Neural cell (in vitro differentiated cells): ENCODE measurements around the gene VDAC1. TPM values are rescaled to one million over a fixed set of nuclear protein-coding genes. Genes with fewer than 3 reads are reported as not detected.

Source experiments
- H2AFZ ChIP-seq: fragments of 200-600, 300-800 bp; sonication (generic), shearing (Covaris generic); 2 replicates; pipeline ENCODE4 v1.6.0; 2014; ENCODE audit warnings: low read depth, mild to moderate bottlenecking, antibody characterized with exemption, low read length, moderate library complexity
- H3F3A ChIP-seq: fragments of 200-600 bp; shearing (Covaris generic); 2 replicates; pipeline ENCODE4 v1.6.1; 2016; ENCODE audit warnings: mild to moderate bottlenecking, moderate library complexity, mixed read lengths, antibody characterized with exemption, low read length; ENCODE audit not compliant: insufficient read depth, poor library complexity, severe bottlenecking
- H3K27ac ChIP-seq: fragments of 200-600, 300-800 bp; sonication (generic), shearing (Covaris generic); 2 replicates; pipeline ENCODE4 v1.5.1; 2014; ENCODE audit warnings: mild to moderate bottlenecking, low read length, moderate library complexity
- H3K27me3 ChIP-seq: fragments of 300-800, 200-600 bp; sonication (generic), shearing (Covaris generic); 2 replicates; pipeline ENCODE4 v1.6.0; 2014; ENCODE audit warnings: mild to moderate bottlenecking, low read depth, low read length, moderate library complexity; ENCODE audit not compliant: insufficient read depth
- H3K36me3 ChIP-seq: fragments of 300-800, 200-600 bp; sonication (generic), shearing (Covaris generic); 2 replicates; pipeline ENCODE4 v1.5.1; 2014; ENCODE audit warnings: mild to moderate bottlenecking, antibody characterized with exemption, low read length, moderate library complexity; ENCODE audit not compliant: insufficient read depth
- H3K4me2 ChIP-seq: fragments of 300-800, 200-600 bp; sonication (generic), shearing (Covaris generic); 2 replicates; pipeline ENCODE4 v1.6.0; 2014; ENCODE audit warnings: mild to moderate bottlenecking, low read length
- H3K4me3 ChIP-seq: fragments of 300-800, 200-600 bp; sonication (generic), shearing (Covaris generic); 2 replicates; pipeline ENCODE4 v1.5.1; 2014; ENCODE audit warnings: mild to moderate bottlenecking, low read length, moderate library complexity
- H3K79me2 ChIP-seq: fragments of 200-600 bp; shearing (Covaris generic); replicated peaks from 2 replicates; pipeline ENCODE4 v1.6.0; 2014; ENCODE audit warnings: mild to moderate bottlenecking, low read length, moderate library complexity; ENCODE audit not compliant: insufficient read depth
- H3K9ac ChIP-seq: fragments of 300-800, 200-600 bp; sonication (generic), shearing (Covaris generic); 2 replicates; pipeline ENCODE4 v1.6.1; 2016; ENCODE audit warnings: mild to moderate bottlenecking, low read length, mixed read lengths
- H3K9me2 ChIP-seq: fragments of 200-600 bp; shearing (Covaris generic); 2 replicates; pipeline ENCODE4 v1.6.1; 2016; ENCODE audit warnings: mild to moderate bottlenecking, low read length, mixed read lengths; ENCODE audit not compliant: insufficient read depth
- H3K9me3 ChIP-seq: fragments of 200-600, 300-800 bp; sonication (generic), shearing (Covaris generic); 2 replicates; pipeline ENCODE4 v1.6.1; 2016; ENCODE audit warnings: mild to moderate bottlenecking, mixed run types, low read length, moderate library complexity, mixed read lengths
- H4K20me1 ChIP-seq: fragments of 200-600 bp; shearing (Covaris generic); 2 replicates; pipeline ENCODE4 v1.6.1; 2016; ENCODE audit warnings: mild to moderate bottlenecking, mixed run types; ENCODE audit not compliant: insufficient read depth
- CTCF ChIP-seq: fragments of 450-650 bp; IDR thresholded peaks from 2 replicates; pipeline ENCODE4 v1.5.1; 2014; ENCODE audit warnings: antibody characterized with exemption, mild to moderate bottlenecking, moderate library complexity; ENCODE audit not compliant: poor library complexity, severe bottlenecking
- MXI1 ChIP-seq: fragments of 450-650 bp; conservative IDR thresholded peaks from 2 replicates; pipeline ENCODE4 v1.6.1; 2014; ENCODE audit warnings: antibody characterized with exemption, mild to moderate bottlenecking; ENCODE audit not compliant: poor library complexity, severe bottlenecking
- RAD21 ChIP-seq: fragments of 450-650 bp; conservative IDR thresholded peaks from 2 replicates; pipeline ENCODE4 v1.6.1; 2014; ENCODE audit warnings: antibody characterized with exemption, mild to moderate bottlenecking, moderate library complexity
- REST ChIP-seq: IDR thresholded peaks from 2 replicates; pipeline ENCODE4 v1.6.1; 2012; ENCODE audit warnings: borderline replicate concordance
- SMC3 ChIP-seq: fragments of 450-650 bp; conservative IDR thresholded peaks from 2 replicates; pipeline ENCODE4 v1.6.1; 2014; ENCODE audit warnings: antibody characterized with exemption, mild to moderate bottlenecking, moderate library complexity; ENCODE audit not compliant: poor library complexity
- TAF1 ChIP-seq: IDR thresholded peaks from 2 replicates; pipeline ENCODE4 v1.6.1; 2012; ENCODE audit warnings: low read depth
- polyA plus RNA-seq: library from polyadenylated mRNA; depleted of rRNA; stranded (reverse); fragments of >200 nt; gene quantifications from 2 replicates; pipeline ENCODE4 v1.2.3, GENCODE V29; 2014

VDAC1 gene
- polyA plus RNA-seq, 1 donor from 2014 or later: 307 TPM

GRCh38 chr5:134043793-134044792, 39.3 kb upstream of the VDAC1 start:
- H3K27me3 ChIP-seq: no peaks in the 10 kb centered on the region
- no peak overlapping the region for H3K4me3 ChIP-seq
- H2AFZ ChIP-seq: no peak overlapping the region
- no peaks in the 10 kb centered on the region for H3K9me2 ChIP-seq
- H3K27ac ChIP-seq: no peak overlapping the region
- no peaks in the 10 kb centered on the region for H3K36me3 ChIP-seq
- H3K79me2 ChIP-seq: no peaks in the 10 kb centered on the region
- H3K9me3 ChIP-seq: no peaks in the 10 kb centered on the region
- no peak overlapping the region for H3K9ac ChIP-seq
- no peaks in the 10 kb centered on the region for H3F3A ChIP-seq
- TF ChIP-seq SMC3 (no peak), RAD21 (no peak), CTCF (no peak)
- H3K4me2 ChIP-seq: no peak overlapping the region
- no peaks in the 10 kb centered on the region for H4K20me1 ChIP-seq

- Histone ChIP-seq H3F3A (no peaks in the 10 kb centered on the region), H3K9me3 (no peaks in the 10 kb centered on the region), H3K9ac (no peak overlapping the region), H3K4me3 (no peak overlapping the region), H3K27ac (no peak overlapping the region), H3K4me2 (no peak overlapping the region), H3K36me3 (no peaks in the 10 kb centered on the region), H4K20me1 (no peaks in the 10 kb centered on the region), H3K27me3 (no peaks in the 10 kb centered on the region), H2AFZ (no peak overlapping the region), H3K9me2 (no peaks in the 10 kb centered on the region), H3K79me2 (no peaks in the 10 kb centered on the region)
- TF ChIP-seq TAF1: no peak
- TF ChIP-seq REST: no peak
- TF ChIP-seq SMC3: no peak
- no peak for TF ChIP-seq RAD21
- no peak for TF ChIP-seq CTCF
- TF ChIP-seq MXI1: no peak
Observed at GRCh38 chr5:134041570-134042411, 37.0 kb upstream of the VDAC1 start.
